Progenitor cell of endocrine pancreas (in vitro differentiated cells): ENCODE data around the gene TNFRSF25. TPM values are rescaled to one million over a fixed set of nuclear protein-coding genes. Genes with fewer than 3 reads are reported as not detected.
A peak's percentile ranks its signal among the peaks of the same experiment; 100 is the strongest.

Experiments used
- DNase-seq: peaks from one replicate; pipeline ENCODE4 v3.0.0; 2021; ENCODE audit warnings: low spot score; ENCODE audit not compliant: unreplicated experiment
- H3K27ac Mint-ChIP-seq: 2 replicates; pipeline ENCODE4 v1.8.0; 2021; ENCODE audit warnings: mild to moderate bottlenecking, moderate library complexity, mixed read lengths
- H3K27me3 Mint-ChIP-seq: 2 replicates; pipeline ENCODE4 v1.8.0; 2021; ENCODE audit warnings: mixed read lengths
- H3K36me3 Mint-ChIP-seq: 2 replicates; pipeline ENCODE4 v1.8.0; 2022; ENCODE audit warnings: mixed read lengths; ENCODE audit not compliant: insufficient read depth
- H3K4me1 Mint-ChIP-seq: 2 replicates; pipeline ENCODE4 v1.8.0; 2021; ENCODE audit warnings: low read depth, mixed read lengths
- H3K4me3 Mint-ChIP-seq: 2 replicates; pipeline ENCODE4 v1.8.0; 2021; ENCODE audit warnings: low read depth, mild to moderate bottlenecking, moderate library complexity, mixed read lengths
- H3K9me3 Mint-ChIP-seq: 2 replicates; pipeline ENCODE4 v1.8.0; 2021; ENCODE audit warnings: low read depth, mixed read lengths
- total RNA-seq: library from RNA; stranded (reverse); gene quantifications from 2 replicates; pipeline ENCODE4 v1.2.1, GENCODE V29; 2021
- TF ChIP-seq, protein P1 (sequence below): fragments of 200-600 bp; sonication (generic); IDR thresholded peaks from one replicate; pipeline ENCODE4 v1.5.0; 2021; ENCODE audit warnings: antibody characterized with exemption, mild to moderate bottlenecking; ENCODE audit not compliant: unreplicated experiment

Gene TNFRSF25
- total RNA-seq, 1 donor from 2014 or later, result 68.9 TPM

DNA sequence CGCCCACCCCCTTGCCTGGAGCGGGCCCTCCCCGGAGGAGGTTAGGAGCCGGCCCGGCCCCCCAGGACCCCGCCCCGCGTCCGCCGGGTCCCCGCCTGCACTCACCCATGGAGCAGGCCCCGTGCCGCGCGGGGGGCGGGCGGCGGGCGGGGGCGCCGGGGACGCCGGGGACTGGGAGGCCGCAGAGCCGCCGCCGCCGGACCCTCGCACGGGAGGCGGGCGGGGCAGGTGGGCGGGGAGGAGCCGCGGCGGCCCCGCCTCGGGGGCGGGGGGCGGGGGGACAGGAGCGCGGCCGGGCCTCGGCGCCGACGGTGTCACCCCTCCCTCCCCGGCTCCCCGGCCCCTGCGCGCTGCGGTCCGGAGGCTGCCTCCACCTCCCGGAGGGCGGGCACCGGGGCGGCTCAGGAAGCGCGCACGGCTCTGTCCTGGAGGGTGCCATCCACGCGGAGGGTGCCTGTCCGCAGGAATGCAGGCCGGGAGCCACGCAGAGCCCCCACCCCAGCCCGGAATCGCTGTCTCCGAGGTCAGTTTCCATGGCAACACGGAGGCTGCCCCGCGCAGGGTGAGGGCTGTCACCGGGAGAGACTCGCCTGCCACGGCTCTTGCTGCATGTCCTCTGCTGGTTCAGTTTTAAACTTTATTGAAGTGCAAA lies 31.4 kb upstream of the TNFRSF25 start:
- TF ChIP-seq, protein P1, sequence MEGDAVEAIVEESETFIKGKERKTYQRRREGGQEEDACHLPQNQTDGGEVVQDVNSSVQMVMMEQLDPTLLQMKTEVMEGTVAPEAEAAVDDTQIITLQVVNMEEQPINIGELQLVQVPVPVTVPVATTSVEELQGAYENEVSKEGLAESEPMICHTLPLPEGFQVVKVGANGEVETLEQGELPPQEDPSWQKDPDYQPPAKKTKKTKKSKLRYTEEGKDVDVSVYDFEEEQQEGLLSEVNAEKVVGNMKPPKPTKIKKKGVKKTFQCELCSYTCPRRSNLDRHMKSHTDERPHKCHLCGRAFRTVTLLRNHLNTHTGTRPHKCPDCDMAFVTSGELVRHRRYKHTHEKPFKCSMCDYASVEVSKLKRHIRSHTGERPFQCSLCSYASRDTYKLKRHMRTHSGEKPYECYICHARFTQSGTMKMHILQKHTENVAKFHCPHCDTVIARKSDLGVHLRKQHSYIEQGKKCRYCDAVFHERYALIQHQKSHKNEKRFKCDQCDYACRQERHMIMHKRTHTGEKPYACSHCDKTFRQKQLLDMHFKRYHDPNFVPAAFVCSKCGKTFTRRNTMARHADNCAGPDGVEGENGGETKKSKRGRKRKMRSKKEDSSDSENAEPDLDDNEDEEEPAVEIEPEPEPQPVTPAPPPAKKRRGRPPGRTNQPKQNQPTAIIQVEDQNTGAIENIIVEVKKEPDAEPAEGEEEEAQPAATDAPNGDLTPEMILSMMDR, result no peak
- H3K36me3 Mint-ChIP-seq, result no peaks in the 10 kb centered on the region
- peaks cover 7% of the 10 kb centered on the region for H3K4me1 Mint-ChIP-seq
- DNase-seq, result no peak
- H3K9me3 Mint-ChIP-seq, result no peaks in the 10 kb centered on the region
- peak overlapping the region; percentile 72 for H3K4me3 Mint-ChIP-seq
- H3K27ac Mint-ChIP-seq, result peak overlapping the region; percentile 62
- peaks cover 44% of the 10 kb centered on the region for H3K27me3 Mint-ChIP-seq

DNA sequence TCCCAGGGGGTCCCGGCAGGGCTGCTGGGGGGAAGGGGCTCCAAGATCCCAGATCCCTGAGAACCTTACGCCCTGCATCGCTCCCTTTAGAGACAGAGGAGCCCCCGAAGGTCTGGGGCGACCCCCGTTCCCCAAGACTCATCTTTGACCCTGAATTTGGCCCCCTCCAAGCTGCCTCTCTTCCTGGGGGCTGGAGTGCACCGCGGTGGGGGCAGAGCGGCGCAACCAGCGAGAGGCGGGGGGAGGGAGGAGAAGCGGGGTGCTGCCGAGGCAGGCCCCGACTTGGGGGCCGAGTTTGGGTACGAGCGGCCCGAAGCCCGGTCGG lies 30.9 kb upstream of the TNFRSF25 start:
- Mint-ChIP-seq H3K4me3 (peak overlapping the region; percentile 71), H3K36me3 (no peaks in the 10 kb centered on the region), H3K27ac (peak overlapping the region; percentile 59), H3K4me1 (peaks cover 7% of the 10 kb centered on the region), H3K9me3 (no peaks in the 10 kb centered on the region), H3K27me3 (peaks cover 43% of the 10 kb centered on the region)
- no peak for DNase-seq
- TF ChIP-seq, protein P1, result no peak

DNA sequence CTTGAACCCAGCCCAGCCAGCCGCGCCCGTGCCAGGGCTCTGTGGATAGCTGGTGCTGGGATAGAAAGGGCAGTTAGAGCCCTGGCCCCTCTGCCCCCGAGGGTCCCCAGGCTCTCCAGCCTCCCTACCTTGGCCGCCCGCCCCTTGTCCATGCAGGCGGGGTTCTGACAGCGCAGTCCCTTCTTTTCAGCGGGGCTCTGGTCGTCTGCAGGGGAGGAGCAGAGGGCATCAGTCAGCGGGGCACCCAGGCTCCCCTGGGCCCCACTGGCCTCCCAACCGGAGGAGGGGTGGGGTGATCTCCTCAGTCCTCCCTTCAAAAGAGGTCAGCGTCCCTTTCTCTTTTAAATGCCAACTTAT lies 30.4 kb upstream of the TNFRSF25 start:
- peaks cover 38% of the 10 kb centered on the region for H3K27me3 Mint-ChIP-seq
- DNase-seq, result no peak
- H3K4me3 Mint-ChIP-seq, result peak overlapping the region; percentile 71
- H3K9me3 Mint-ChIP-seq, result no peaks in the 10 kb centered on the region
- peak overlapping the region; percentile 59 for H3K27ac Mint-ChIP-seq
- H3K36me3 Mint-ChIP-seq, result no peaks in the 10 kb centered on the region
- TF ChIP-seq, protein P1, result no peak
- H3K4me1 Mint-ChIP-seq, result peaks cover 12% of the 10 kb centered on the region

DNA sequence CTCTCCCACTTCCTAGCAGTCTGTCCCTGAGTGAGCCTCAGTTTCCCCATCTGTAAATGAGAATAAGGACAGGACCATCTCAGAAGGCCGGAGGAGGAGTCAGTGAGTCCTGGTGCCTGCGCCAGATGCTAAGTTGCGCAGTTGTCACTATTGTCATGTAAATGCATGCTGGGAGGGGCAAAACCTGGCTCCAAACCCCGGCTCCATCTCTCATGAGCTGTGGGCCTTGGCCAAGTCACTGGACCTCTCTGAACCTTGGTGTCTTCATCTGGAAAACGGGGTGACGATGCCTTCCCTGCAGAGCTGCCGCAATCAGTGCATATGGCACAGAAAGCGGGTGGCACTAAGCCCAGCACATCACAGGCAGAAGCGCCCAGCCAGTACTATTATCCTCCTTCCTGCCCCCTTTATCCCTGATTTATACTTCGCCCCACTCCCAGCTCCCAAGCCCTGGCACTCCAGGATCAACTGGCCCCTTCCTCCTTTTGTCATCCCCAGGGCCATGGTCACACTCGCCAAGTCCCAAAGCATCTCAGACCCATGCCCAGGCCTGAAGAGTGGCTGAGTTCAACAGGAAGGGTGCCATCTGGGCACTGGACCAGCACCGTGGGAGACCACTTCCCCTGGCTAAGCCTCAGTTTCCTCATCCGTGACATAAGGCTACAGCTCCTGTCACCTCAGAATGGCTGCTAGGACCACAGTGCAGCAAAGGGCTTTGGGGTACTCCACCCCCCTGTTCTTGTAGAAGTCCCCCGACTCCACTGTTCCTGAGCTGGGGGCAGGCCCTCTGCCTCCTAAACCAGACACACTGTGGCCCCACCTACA lies 29.8 kb upstream of the TNFRSF25 start:
- H3K9me3 Mint-ChIP-seq, result no peaks in the 10 kb centered on the region
- peaks cover 15% of the 10 kb centered on the region for H3K4me1 Mint-ChIP-seq
- TF ChIP-seq, protein P1, result no peak
- peak overlapping the region; percentile 71 for H3K4me3 Mint-ChIP-seq
- no peaks in the 10 kb centered on the region for H3K36me3 Mint-ChIP-seq
- H3K27ac Mint-ChIP-seq, result no peak overlapping the region
- peaks cover 32% of the 10 kb centered on the region for H3K27me3 Mint-ChIP-seq
- DNase-seq, result no peak

DNA sequence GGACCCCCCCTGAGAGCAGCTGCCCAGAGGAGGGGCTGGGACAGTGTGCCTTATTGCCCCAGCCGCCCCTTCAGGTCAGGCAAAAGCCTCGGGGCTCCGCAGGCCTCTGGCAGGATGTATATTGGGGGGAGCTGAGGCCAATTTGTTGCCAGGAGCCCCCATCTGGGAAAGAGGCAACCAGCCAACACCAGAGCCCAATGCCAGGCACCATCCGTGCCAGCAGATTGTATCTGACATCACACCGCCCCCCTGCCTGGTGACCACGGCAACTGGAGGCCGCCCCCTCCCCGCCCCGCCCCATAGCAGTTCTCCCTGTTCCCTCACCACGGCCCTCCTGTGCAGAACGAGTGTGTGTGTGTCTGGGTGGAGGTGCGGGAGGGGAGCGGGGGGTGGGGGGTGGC lies 29.1 kb upstream of the TNFRSF25 start:
- Mint-ChIP-seq H3K27ac (no peak overlapping the region), H3K36me3 (no peaks in the 10 kb centered on the region)

More for the DNA sequence above, 29.1 kb upstream of the TNFRSF25 start:
- TF ChIP-seq, protein P1, result no peak
- no peaks in the 10 kb centered on the region for H3K9me3 Mint-ChIP-seq
- DNase-seq, result no peak
- H3K27me3 Mint-ChIP-seq, result peaks cover 30% of the 10 kb centered on the region
- H3K4me1 Mint-ChIP-seq, result peaks cover 15% of the 10 kb centered on the region
- H3K4me3 Mint-ChIP-seq, result no peak overlapping the region
